ENCODE data around the gene MGAT3. TPM values are rescaled to one million over a fixed set of nuclear protein-coding genes. Genes with fewer than 3 reads are reported as not detected.

The MGAT3 gene
- total RNA-seq, 1 experiment from 2014 or later = 0.20 TPM

GRCh38 chr22:39449708-39450107, 7.1 kb upstream of the MGAT3 start (continued):
- TF ChIP-seq SP1 (IDR thresholded peaks at IDR 0.05; ENCODE audit: low read depth) (no peak), ZNF274 (IDR thresholded peaks at IDR 0.05; ENCODE audit: low read depth, low read length) (no peak), EZH2 (IDR thresholded peaks at IDR 0.05) (no peak), MAX (IDR thresholded peaks at IDR 0.05) (no peak), REST (IDR thresholded peaks at IDR 0.05; ENCODE audit: low read depth) (no peak)

GRCh38 chr22:39450258-39450955, 6.4 kb upstream of the MGAT3 start:
- ChIA-PET POLR2A (no interaction called here), CTCF (no interaction called here), RAD21 (ENCODE audit: low non-redundant PET in 1 of 2, low total read pairs in 2 of 2, uncharacterized antibody in 2 of 2, unreplicated experiment in 2 of 2) (no interaction called here)
- no peak overlapping the region for H2AFZ ChIP-seq (ENCODE audit: low read depth, low read length, poor library complexity, severe bottlenecking)
- no TSS peak for BruUV-seq (replicated peaks)
- intact Hi-C loops (cut with micrococcal nuclease) = no loop called here
- no peaks in the 10 kb centered on the region for H4K20me1 ChIP-seq (ENCODE audit: insufficient read depth)
- no peak for DNase-seq (ENCODE audit: low read depth, low spot score)
- no peaks in the 10 kb centered on the region for H3K27me3 ChIP-seq (ENCODE audit: insufficient read depth, low read length)
- no peaks in the 10 kb centered on the region for H3K9me3 ChIP-seq (ENCODE audit: control insufficient read depth in 1 of 2, insufficient read depth in 1 of 2, low read depth in 1 of 2, low read length in 2 of 2)
- H3K4me3 ChIP-seq (replicated peaks in 1 of 2; ENCODE audit: low read depth in 1 of 2, low read length in 2 of 2) = no peak overlapping the region
- H3K36me3 ChIP-seq (ENCODE audit: control insufficient read depth in 1 of 2, insufficient read depth in 2 of 2, low read length in 2 of 2) = no peaks in the 10 kb centered on the region
- H3K4me2 ChIP-seq (ENCODE audit: low read length) = no peak overlapping the region
- no peaks in the 10 kb centered on the region for H3K9me2 ChIP-seq (ENCODE audit: insufficient read depth)
- no peak for ATAC-seq
- H3K4me1 ChIP-seq (ENCODE audit: control insufficient read depth in 1 of 2, insufficient read depth in 2 of 2, low read length in 2 of 2) = peaks cover 15 to 27% of the 10 kb centered on the region in 2 experiments
- TF ChIP-seq POLR2AphosphoS5 (IDR thresholded peaks at IDR 0.05; ENCODE audit: low read depth, low read length) = no peak
- TF ChIP-seq ZNF274 (IDR thresholded peaks at IDR 0.05; ENCODE audit: low read depth, low read length) = no peak
- no peak for TF ChIP-seq ZBTB33 (IDR thresholded peaks at IDR 0.05; ENCODE audit: extremely low read depth, insufficient replicate concordance, low read length)
- no peak for TF ChIP-seq CTCF (IDR thresholded peaks at IDR 0.05 in 2 of 3, conservative IDR thresholded peaks at IDR 0.05 in 1 of 3; ENCODE audit: borderline replicate concordance in 1 of 3, insufficient read depth in 1 of 3, low read depth in 2 of 3, low read length in 2 of 3)
- TF ChIP-seq TCF7L2 (IDR thresholded peaks at IDR 0.05; ENCODE audit: borderline replicate concordance, extremely low read depth, insufficient read depth, insufficient read length) = no peak
- no peak for TF ChIP-seq RAD21 (IDR thresholded peaks at IDR 0.05; ENCODE audit: low read depth)
- TF ChIP-seq SP1 (IDR thresholded peaks at IDR 0.05; ENCODE audit: low read depth) = no peak
- TF ChIP-seq SRF (IDR thresholded peaks at IDR 0.05; ENCODE audit: low read depth) = no peak
- no peak for TF ChIP-seq ELF1 (IDR thresholded peaks at IDR 0.05; ENCODE audit: borderline replicate concordance, low read depth)
- TF ChIP-seq ZFX (IDR thresholded peaks at IDR 0.05) = no peak
- no peak for TF ChIP-seq SIN3A (IDR thresholded peaks at IDR 0.05; ENCODE audit: low read depth)
- TF ChIP-seq ATF3 (IDR thresholded peaks at IDR 0.05) = no peak
- no peak for TF ChIP-seq POLR2A (IDR thresholded peaks at IDR 0.05; ENCODE audit: borderline replicate concordance, extremely low read depth, insufficient read depth, insufficient read length)
- no peak overlapping the region for H3K9ac ChIP-seq (ENCODE audit: low read length)
- H3K27ac ChIP-seq (ENCODE audit: low read depth, low read length) = no peak overlapping the region
- no peaks in the 10 kb centered on the region for H3K79me2 ChIP-seq (ENCODE audit: insufficient read depth, low read length)

Data from HCT116 (cell line).